SK-N-SH (cell line): ENCODE data around the gene MACROD2. TPM values are rescaled to one million over a fixed set of nuclear protein-coding genes. Genes with fewer than 3 reads are reported as not detected.

Source experiments
- CTCF ChIA-PET: fragments of 300-600, 350-600 bp; formaldehyde crosslinking; extraction: SDS; loops from one replicate; lab custom pipeline; 2021; lab: Yijun Ruan, JAX
- POLR2A ChIA-PET: fragments of 350-600 bp; sonication (Branson Sonifier 250); formaldehyde crosslinking; extraction: SDS; loops from one replicate; lab custom pipeline; 2020; ENCODE audit warnings: antibody characterized with exemption, inconsistent platforms; lab: Yijun Ruan, JAX
- DNase-seq: peaks from one replicate; pipeline ENCODE4 v3.0.0; 2012
- H2AFZ ChIP-seq: fragments of 200-600 bp; sonication (generic); 2 replicates; pipeline ENCODE4 v1.8.1; 2016; ENCODE audit warnings: antibody characterized with exemption, mild to moderate bottlenecking, low read depth
- H3F3A ChIP-seq: fragments of 200-600 bp; sonication (generic); replicated peaks from 2 replicates; pipeline ENCODE3; 2016; ENCODE audit warnings: antibody characterized with exemption, mild to moderate bottlenecking; ENCODE audit not compliant: insufficient read depth
- H3K27ac ChIP-seq, 2 experiments: fragments of 200-500 bp in 1 of 2; fragments of 200-600 bp in 1 of 2; sonication (Bioruptor generic) in 1 of 2; sonication (generic), shearing (Covaris generic) in 1 of 2; 2 replicates each; pipeline versions ENCODE4 v1.5.1 to v1.6.1; 2014 to 2016; ENCODE audit warnings: low read depth in 2 of 2, inconsistent platforms in 1 of 2, low read length in 1 of 2, mild to moderate bottlenecking in 1 of 2, mixed read lengths in 1 of 2
- H3K27me3 ChIP-seq: fragments of 200-600 bp; sonication (generic), shearing (Covaris generic); 2 replicates; pipeline ENCODE4 v1.6.1; 2016; ENCODE audit warnings: mixed run types; ENCODE audit not compliant: insufficient read depth
- H3K36me3 ChIP-seq, 2 experiments: fragments of 200-500 bp in 1 of 2; fragments of 200-600 bp in 1 of 2; sonication (Bioruptor generic) in 1 of 2; sonication (generic) in 1 of 2; replicated peaks in 1 of 2; 2 replicates each; pipeline versions ENCODE3 to v1.5.1; 2014 to 2016; ENCODE audit warnings: low read length in 1 of 2, mild to moderate bottlenecking in 1 of 2; ENCODE audit not compliant: insufficient read depth in 2 of 2, control insufficient read depth in 1 of 2
- H3K4me1 ChIP-seq, 2 experiments: fragments of 200-500 bp in 1 of 2; fragments of 200-600 bp in 1 of 2; sonication (Bioruptor generic) in 1 of 2; sonication (generic), shearing (Covaris generic) in 1 of 2; 2 replicates each; pipeline versions ENCODE4 v1.5.1 to v1.6.1; 2014 to 2016; ENCODE audit warnings: low read depth in 1 of 2, low read length in 1 of 2, mixed run types in 1 of 2; ENCODE audit not compliant: insufficient read depth in 2 of 2, control insufficient read depth in 1 of 2
- H3K4me2 ChIP-seq: fragments of 200-600 bp; sonication (generic), shearing (Covaris generic); 2 replicates; pipeline ENCODE4 v1.6.1; 2017; ENCODE audit warnings: mixed run types
- H3K4me3 ChIP-seq, 2 experiments: fragments of 200-500 bp in 1 of 2; fragments of 200-600 bp in 1 of 2; sonication (Bioruptor generic) in 1 of 2; sonication (generic), shearing (Covaris generic) in 1 of 2; 2 replicates each; pipeline versions ENCODE4 v1.5.1 to v1.8.1; 2014 to 2016; ENCODE audit warnings: low read depth in 2 of 2, inconsistent platforms in 1 of 2, low read length in 1 of 2, mild to moderate bottlenecking in 1 of 2, mixed read lengths in 1 of 2, moderate library complexity in 1 of 2
- H3K79me2 ChIP-seq: fragments of 200-600 bp; sonication (generic); 2 replicates; pipeline ENCODE4 v1.8.1; 2017; ENCODE audit warnings: mild to moderate bottlenecking; ENCODE audit not compliant: insufficient read depth
- H3K9ac ChIP-seq: fragments of 200-600 bp; sonication (generic); 2 replicates; pipeline ENCODE4 v1.6.1; 2017; ENCODE audit warnings: mixed run types
- H3K9me2 ChIP-seq: fragments of 200-600 bp; sonication (generic); 2 replicates; pipeline ENCODE4 v1.6.1; 2017; ENCODE audit warnings: mixed run types
- H3K9me3 ChIP-seq: fragments of 200-600 bp; sonication (generic); 2 replicates; pipeline ENCODE4 v1.6.1; 2017; ENCODE audit warnings: mixed run types, mild to moderate bottlenecking, moderate library complexity
- H4K20me1 ChIP-seq: fragments of 200-600 bp; sonication (generic); 2 replicates; pipeline ENCODE4 v1.6.1; 2017; ENCODE audit warnings: mild to moderate bottlenecking, mixed run types; ENCODE audit not compliant: insufficient read depth
- CHD2 ChIP-seq: fragments of 150-350 bp; IDR thresholded peaks from 2 replicates; pipeline ENCODE4 v1.6.1; 2018; ENCODE audit warnings: low read length; ENCODE audit not compliant: partially characterized antibody
- ELF1 ChIP-seq: IDR thresholded peaks from 2 replicates; pipeline ENCODE4 v1.4.0; 2012
- EP300 ChIP-seq, 2 experiments: IDR thresholded peaks; 2 replicates each; pipeline versions ENCODE4 v1.4.0 to v1.6.1; 2012; ENCODE audit warnings: borderline replicate concordance in 1 of 2, low read depth in 1 of 2, low read length in 1 of 2
- EZH2phosphoT487 ChIP-seq: fragments of 200-600 bp; sonication (generic); IDR thresholded peaks from 2 replicates; pipeline ENCODE4 v1.6.1; 2017; ENCODE audit warnings: low read depth, mixed run types, mild to moderate bottlenecking, antibody characterized with exemption, moderate library complexity, borderline replicate concordance
- FOSL2 ChIP-seq: IDR thresholded peaks from 2 replicates; pipeline ENCODE4 v1.4.0; 2012; ENCODE audit warnings: low read depth, mild to moderate bottlenecking, moderate library complexity, borderline replicate concordance
- FOXJ3 ChIP-seq: sonication (generic); formaldehyde crosslinking; IDR thresholded peaks from 2 replicates; pipeline ENCODE4 v1.5.1; 2020; ENCODE audit warnings: mild to moderate bottlenecking, missing genetic modification reagents
- FOXM1 ChIP-seq: IDR thresholded peaks from 2 replicates; pipeline ENCODE4 v1.4.0; 2012; ENCODE audit warnings: low read depth, mild to moderate bottlenecking
- GABPA ChIP-seq: IDR thresholded peaks from 2 replicates; pipeline ENCODE4 v1.4.0; 2012; ENCODE audit warnings: low read depth, mild to moderate bottlenecking
- JUND ChIP-seq: IDR thresholded peaks from 2 replicates; pipeline ENCODE4 v1.4.0; 2012
- MXI1 ChIP-seq: IDR thresholded peaks from 2 replicates; pipeline ENCODE4 v1.6.1; 2012; ENCODE audit warnings: mild to moderate bottlenecking, low read depth, low read length, improper control_type of control experiment
- RAD21 ChIP-seq: IDR thresholded peaks from 2 replicates; pipeline ENCODE4 v1.6.1; 2012; ENCODE audit warnings: mild to moderate bottlenecking, low read length
- RCOR1 ChIP-seq: fragments of 150-350 bp; IDR thresholded peaks from 2 replicates; pipeline ENCODE4 v1.6.1; 2017; ENCODE audit warnings: antibody characterized with exemption, low read length
- RFX5 ChIP-seq: IDR thresholded peaks from 2 replicates; pipeline ENCODE4 v1.6.1; 2012; ENCODE audit warnings: mild to moderate bottlenecking, improper control_type of control experiment, low read length
- RXRA ChIP-seq: IDR thresholded peaks from 2 replicates; pipeline ENCODE4 v1.4.0; 2012; ENCODE audit warnings: low read depth, mild to moderate bottlenecking, borderline replicate concordance
- SMC3 ChIP-seq: IDR thresholded peaks from 2 replicates; pipeline ENCODE4 v1.6.1; 2012; ENCODE audit warnings: low read depth, low read length, improper control_type of control experiment
- TAF1 ChIP-seq: IDR thresholded peaks from 2 replicates; pipeline ENCODE4 v1.6.1; 2012; ENCODE audit warnings: low read depth, mild to moderate bottlenecking, low read length, moderate library complexity, borderline replicate concordance
- YY1 ChIP-seq: IDR thresholded peaks from 2 replicates; pipeline ENCODE4 v1.4.0; 2012; ENCODE audit warnings: low read depth, mild to moderate bottlenecking
- WGBS: methylation state at CpG from one replicate; pipeline ENCODE4 v1.1.6; 2017; ENCODE audit warnings: low lambda C conversion rate; 5-methylcytosine and 5-hydroxymethylcytosine counted together
- polyA plus RNA-seq, 3 experiments: library from polyadenylated mRNA; depleted of rRNA; stranded (reverse); fragments of >200 nt; gene quantifications; 2 replicates each; pipeline ENCODE4 v1.2.3, GENCODE V29; 2012
- TF ChIP-seq, protein P1 (sequence below): IDR thresholded peaks from 2 replicates; pipeline ENCODE4 v1.4.0; 2012; ENCODE audit warnings: low read depth, borderline replicate concordance
- TF ChIP-seq, protein P2 (sequence below): IDR thresholded peaks from 2 replicates; pipeline ENCODE4; 2012
- TF ChIP-seq, protein P3 (sequence below): fragments of 150-350 bp; IDR thresholded peaks from 2 replicates; pipeline ENCODE4 v1.6.1; 2016; ENCODE audit warnings: mild to moderate bottlenecking, low read depth, low read length
- TF ChIP-seq, protein P4 (sequence below): IDR thresholded peaks from 2 replicates; pipeline ENCODE4 v1.4.0; 2012; ENCODE audit warnings: low read depth
- TF ChIP-seq, protein P5 (sequence below): fragments of 200-600 bp; sonication (generic); IDR thresholded peaks from 2 replicates; pipeline ENCODE4 v1.6.1; 2017; ENCODE audit warnings: antibody characterized with exemption, mild to moderate bottlenecking, moderate library complexity
- TF ChIP-seq, protein P6 (sequence below): IDR thresholded peaks from 2 replicates; pipeline ENCODE4 v1.4.0; 2012; ENCODE audit warnings: low read depth, borderline replicate concordance

Gene MACROD2
- polyA plus RNA-seq, 1 of the 3 experiments (the other 2 are of a cell fraction): 0.33 TPM

DNA sequence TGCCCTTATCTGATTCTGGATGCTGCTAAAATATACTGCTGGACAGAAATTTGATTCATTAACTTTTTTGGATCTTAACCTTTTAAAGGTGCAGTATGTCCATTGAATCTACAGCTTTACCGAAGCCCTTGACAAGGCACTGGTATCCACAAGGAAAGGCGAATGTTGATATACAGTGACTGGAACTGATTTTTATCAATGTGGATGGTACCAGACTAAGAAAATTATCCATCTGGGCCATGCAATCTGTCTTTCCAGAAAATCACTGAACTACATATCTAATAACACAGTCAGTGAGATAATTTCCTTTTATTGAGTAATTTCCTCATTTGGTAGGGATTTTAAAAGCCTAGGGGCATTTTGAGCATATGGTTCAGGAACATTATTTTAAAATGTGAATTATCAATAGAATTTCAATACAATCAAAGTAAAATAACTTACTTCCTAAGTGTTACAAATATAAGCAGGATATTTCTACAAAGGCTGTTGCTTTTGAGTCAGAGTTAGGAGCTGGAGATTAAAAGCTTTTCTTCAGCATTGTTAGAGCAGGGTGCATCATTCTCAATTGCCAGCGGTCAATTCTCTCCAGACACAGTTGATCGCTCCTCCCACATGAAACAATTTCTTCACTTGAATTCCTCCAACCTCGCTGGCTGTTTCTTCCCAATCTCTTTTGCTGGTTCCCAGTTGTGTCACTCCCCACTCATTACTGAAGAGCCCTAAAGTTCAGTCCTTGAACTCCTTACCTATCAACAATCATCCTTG, 927.4 kb downstream of the MACROD2 start:
- CTCF ChIA-PET: no interaction called here
- H3K79me2 ChIP-seq: no peaks in the 10 kb centered on the region
- TF ChIP-seq, protein P1, sequence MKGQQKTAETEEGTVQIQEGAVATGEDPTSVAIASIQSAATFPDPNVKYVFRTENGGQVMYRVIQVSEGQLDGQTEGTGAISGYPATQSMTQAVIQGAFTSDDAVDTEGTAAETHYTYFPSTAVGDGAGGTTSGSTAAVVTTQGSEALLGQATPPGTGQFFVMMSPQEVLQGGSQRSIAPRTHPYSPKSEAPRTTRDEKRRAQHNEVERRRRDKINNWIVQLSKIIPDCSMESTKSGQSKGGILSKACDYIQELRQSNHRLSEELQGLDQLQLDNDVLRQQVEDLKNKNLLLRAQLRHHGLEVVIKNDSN: no peak
- no peak for TF ChIP-seq CHD2
- no peak for TF ChIP-seq ELF1
- no peak for TF ChIP-seq RXRA
- TF ChIP-seq YY1: no peak
- TF ChIP-seq, protein P2, sequence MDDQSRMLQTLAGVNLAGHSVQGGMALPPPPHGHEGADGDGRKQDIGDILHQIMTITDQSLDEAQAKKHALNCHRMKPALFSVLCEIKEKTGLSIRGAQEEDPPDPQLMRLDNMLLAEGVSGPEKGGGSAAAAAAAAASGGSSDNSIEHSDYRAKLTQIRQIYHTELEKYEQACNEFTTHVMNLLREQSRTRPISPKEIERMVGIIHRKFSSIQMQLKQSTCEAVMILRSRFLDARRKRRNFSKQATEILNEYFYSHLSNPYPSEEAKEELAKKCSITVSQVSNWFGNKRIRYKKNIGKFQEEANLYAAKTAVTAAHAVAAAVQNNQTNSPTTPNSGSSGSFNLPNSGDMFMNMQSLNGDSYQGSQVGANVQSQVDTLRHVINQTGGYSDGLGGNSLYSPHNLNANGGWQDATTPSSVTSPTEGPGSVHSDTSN: no peak
- peak; percentile 40; the same call in 1 of the 2 replicates for TF ChIP-seq MXI1
- TF ChIP-seq, protein P3, sequence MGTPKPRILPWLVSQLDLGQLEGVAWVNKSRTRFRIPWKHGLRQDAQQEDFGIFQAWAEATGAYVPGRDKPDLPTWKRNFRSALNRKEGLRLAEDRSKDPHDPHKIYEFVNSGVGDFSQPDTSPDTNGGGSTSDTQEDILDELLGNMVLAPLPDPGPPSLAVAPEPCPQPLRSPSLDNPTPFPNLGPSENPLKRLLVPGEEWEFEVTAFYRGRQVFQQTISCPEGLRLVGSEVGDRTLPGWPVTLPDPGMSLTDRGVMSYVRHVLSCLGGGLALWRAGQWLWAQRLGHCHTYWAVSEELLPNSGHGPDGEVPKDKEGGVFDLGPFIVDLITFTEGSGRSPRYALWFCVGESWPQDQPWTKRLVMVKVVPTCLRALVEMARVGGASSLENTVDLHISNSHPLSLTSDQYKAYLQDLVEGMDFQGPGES: no peak
- peak; percentile 83; the same call in 1 of the 2 replicates for TF ChIP-seq RCOR1
- no peak for TF ChIP-seq FOXM1
- TF ChIP-seq JUND: no peak
- TF ChIP-seq FOXJ3 (CRISPR knock-in tag): peak; percentile 63
- no peak for TF ChIP-seq SMC3
- no peak for TF ChIP-seq GABPA
- peak in 1 of 2 experiments; percentile 93; a peak in 2 of 4 replicates for TF ChIP-seq EP300 (IDR thresholded peaks at IDR 0.05; ENCODE audit: borderline replicate concordance in 1 of 2, low read depth in 1 of 2, low read length in 1 of 2)
- TF ChIP-seq FOSL2: no peak
- no peak for TF ChIP-seq RAD21
- no peak; the same call in 1 of the 2 replicates for TF ChIP-seq RFX5
- TF ChIP-seq, protein P4, sequence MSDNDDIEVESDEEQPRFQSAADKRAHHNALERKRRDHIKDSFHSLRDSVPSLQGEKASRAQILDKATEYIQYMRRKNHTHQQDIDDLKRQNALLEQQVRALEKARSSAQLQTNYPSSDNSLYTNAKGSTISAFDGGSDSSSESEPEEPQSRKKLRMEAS: no peak
- TF ChIP-seq EZH2phosphoT487: no peak
- no peak for TF ChIP-seq TAF1
- TF ChIP-seq, protein P5, sequence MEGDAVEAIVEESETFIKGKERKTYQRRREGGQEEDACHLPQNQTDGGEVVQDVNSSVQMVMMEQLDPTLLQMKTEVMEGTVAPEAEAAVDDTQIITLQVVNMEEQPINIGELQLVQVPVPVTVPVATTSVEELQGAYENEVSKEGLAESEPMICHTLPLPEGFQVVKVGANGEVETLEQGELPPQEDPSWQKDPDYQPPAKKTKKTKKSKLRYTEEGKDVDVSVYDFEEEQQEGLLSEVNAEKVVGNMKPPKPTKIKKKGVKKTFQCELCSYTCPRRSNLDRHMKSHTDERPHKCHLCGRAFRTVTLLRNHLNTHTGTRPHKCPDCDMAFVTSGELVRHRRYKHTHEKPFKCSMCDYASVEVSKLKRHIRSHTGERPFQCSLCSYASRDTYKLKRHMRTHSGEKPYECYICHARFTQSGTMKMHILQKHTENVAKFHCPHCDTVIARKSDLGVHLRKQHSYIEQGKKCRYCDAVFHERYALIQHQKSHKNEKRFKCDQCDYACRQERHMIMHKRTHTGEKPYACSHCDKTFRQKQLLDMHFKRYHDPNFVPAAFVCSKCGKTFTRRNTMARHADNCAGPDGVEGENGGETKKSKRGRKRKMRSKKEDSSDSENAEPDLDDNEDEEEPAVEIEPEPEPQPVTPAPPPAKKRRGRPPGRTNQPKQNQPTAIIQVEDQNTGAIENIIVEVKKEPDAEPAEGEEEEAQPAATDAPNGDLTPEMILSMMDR: no peak
- TF ChIP-seq, protein P6, sequence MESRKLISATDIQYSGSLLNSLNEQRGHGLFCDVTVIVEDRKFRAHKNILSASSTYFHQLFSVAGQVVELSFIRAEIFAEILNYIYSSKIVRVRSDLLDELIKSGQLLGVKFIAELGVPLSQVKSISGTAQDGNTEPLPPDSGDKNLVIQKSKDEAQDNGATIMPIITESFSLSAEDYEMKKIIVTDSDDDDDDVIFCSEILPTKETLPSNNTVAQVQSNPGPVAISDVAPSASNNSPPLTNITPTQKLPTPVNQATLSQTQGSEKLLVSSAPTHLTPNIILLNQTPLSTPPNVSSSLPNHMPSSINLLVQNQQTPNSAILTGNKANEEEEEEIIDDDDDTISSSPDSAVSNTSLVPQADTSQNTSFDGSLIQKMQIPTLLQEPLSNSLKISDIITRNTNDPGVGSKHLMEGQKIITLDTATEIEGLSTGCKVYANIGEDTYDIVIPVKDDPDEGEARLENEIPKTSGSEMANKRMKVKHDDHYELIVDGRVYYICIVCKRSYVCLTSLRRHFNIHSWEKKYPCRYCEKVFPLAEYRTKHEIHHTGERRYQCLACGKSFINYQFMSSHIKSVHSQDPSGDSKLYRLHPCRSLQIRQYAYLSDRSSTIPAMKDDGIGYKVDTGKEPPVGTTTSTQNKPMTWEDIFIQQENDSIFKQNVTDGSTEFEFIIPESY: no peak

More for the DNA sequence above, 927.4 kb downstream of the MACROD2 start:
- Histone ChIP-seq H3K4me1 (peaks cover 15 to 23% of the 10 kb centered on the region in 2 experiments; a peak in 3 of 4 replicates), H3K36me3 (no peaks in the 10 kb centered on the region), H3K4me2 (no peak overlapping the region), H3K9ac (no peak overlapping the region), H3K9me2 (no peaks in the 10 kb centered on the region), H3K9me3 (no peaks in the 10 kb centered on the region), H4K20me1 (no peaks in the 10 kb centered on the region), H3K27ac (peak overlapping the region in 1 of 2 experiments; percentile 58; a peak in 2 of 4 replicates), H3K4me3 (no peak overlapping the region), H3K27me3 (no peaks in the 10 kb centered on the region), H3F3A (no peaks in the 10 kb centered on the region), H2AFZ (no peak overlapping the region)
- 72% methylated on average over 5 of the region's 5 CpGs for WGBS
- POLR2A ChIA-PET: no interaction called here
- peak; percentile 60 for DNase-seq
